Chondrocyte (in vitro differentiated cells): Measurements from ENCODE around the gene CENPC. TPM values are rescaled to one million over a fixed set of nuclear protein-coding genes. Genes with fewer than 3 reads are reported as not detected.
A peak's percentile ranks its signal among the peaks of the same experiment; 100 is the strongest.
"Not testable (repeated sequence)": the region's sequence is repeated elsewhere in the genome, so short reads cannot be mapped to it uniquely, and the experiment has no call there.

ENCODE experiments used
- DNase-seq: peaks from one replicate; pipeline ENCODE4 v3.0.0; 2021; ENCODE audit warnings: mixed read lengths, low spot score
- H3K27ac Mint-ChIP-seq: one replicate; pipeline ENCODE4 v1.8.0; 2021; ENCODE audit warnings: mild to moderate bottlenecking, moderate library complexity, mixed read lengths; ENCODE audit not compliant: unreplicated experiment
- H3K27me3 Mint-ChIP-seq: 2 replicates; pipeline ENCODE4 v1.8.0; 2021; ENCODE audit warnings: low read depth, mixed read lengths
- H3K36me3 Mint-ChIP-seq: 2 replicates; pipeline ENCODE4 v1.8.0; 2021; ENCODE audit warnings: low read depth, mixed read lengths
- H3K4me1 Mint-ChIP-seq: 2 replicates; pipeline ENCODE4 v1.8.0; 2021; ENCODE audit warnings: low read depth, mild to moderate bottlenecking, mixed read lengths
- H3K4me3 Mint-ChIP-seq: one replicate; pipeline ENCODE4 v1.8.0; 2021; ENCODE audit warnings: mild to moderate bottlenecking, moderate library complexity, mixed read lengths; ENCODE audit not compliant: unreplicated experiment
- H3K9me3 Mint-ChIP-seq: 2 replicates; pipeline ENCODE4 v1.8.0; 2021; ENCODE audit warnings: low read depth, mixed read lengths
- CTCF ChIP-seq: fragments of 200-600 bp; sonication (generic); IDR thresholded peaks from 2 replicates; pipeline ENCODE4 v1.5.0; 2021; ENCODE audit warnings: antibody characterized with exemption, mild to moderate bottlenecking, moderate library complexity
- total RNA-seq: library from RNA; stranded (reverse); gene quantifications from 3 replicates; pipeline ENCODE4 v1.2.1, GENCODE V29; 2021

Gene CENPC
- total RNA-seq, 1 donor from 2014 or later: 9.7 TPM

- peaks cover 8% of the 10 kb centered on the region for H3K9me3 Mint-ChIP-seq
- H3K27ac Mint-ChIP-seq: no peak overlapping the region
- DNase-seq: no peak
- H3K36me3 Mint-ChIP-seq: peaks cover 2% of the 10 kb centered on the region
- TF ChIP-seq CTCF: no peak
- H3K27me3 Mint-ChIP-seq: no peaks in the 10 kb centered on the region
- no peak overlapping the region for H3K4me3 Mint-ChIP-seq
- peaks cover 12% of the 10 kb centered on the region for H3K4me1 Mint-ChIP-seq
Observed at GRCh38 chr4:67465763-67466052, 79.6 kb downstream of the CENPC start.

DNA sequence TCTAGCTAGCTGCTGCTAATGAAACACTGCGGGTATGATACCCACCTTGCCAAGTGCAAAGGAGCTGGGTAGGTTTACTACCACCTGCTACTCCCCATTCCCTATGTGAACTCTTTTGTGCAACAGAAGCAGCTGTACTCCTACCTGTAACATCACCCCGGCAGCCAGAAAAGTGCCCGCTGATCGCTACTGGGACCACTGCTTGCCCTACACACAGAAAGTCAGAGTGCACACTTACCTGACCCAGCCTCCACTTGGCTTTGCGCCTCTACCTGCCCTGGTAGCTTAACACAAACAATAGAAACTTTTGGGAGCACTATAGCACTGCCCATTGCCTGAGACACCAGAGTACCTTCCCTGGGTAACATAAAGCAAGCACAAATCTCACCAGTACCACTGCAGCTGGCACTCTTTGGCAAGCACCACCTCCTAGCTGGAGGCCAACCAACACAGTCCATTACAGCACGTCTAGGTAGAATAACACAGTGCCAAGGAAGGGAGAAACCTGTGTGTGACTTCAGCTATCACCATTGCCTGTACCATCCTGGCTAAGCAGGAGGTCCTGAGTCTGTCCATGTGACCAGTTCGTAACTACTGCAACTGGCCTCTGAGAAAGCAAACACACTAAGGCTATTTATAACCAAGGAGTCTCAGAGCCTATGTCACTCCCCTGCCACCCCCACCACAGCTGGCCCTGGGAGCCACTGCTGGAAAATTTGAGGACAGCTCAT lies 80.1 kb downstream of the CENPC start:
- Mint-ChIP-seq H3K9me3 (peaks cover 8% of the 10 kb centered on the region), H3K4me3 (no peak overlapping the region), H3K4me1 (peaks cover 12% of the 10 kb centered on the region), H3K27ac (no peak overlapping the region), H3K36me3 (peaks cover 2% of the 10 kb centered on the region), H3K27me3 (no peaks in the 10 kb centered on the region)
- no peak for TF ChIP-seq CTCF
- DNase-seq: no peak

GRCh38 chr4:67460574-67460973 lies 84.7 kb downstream of the CENPC start:
- Mint-ChIP-seq H3K36me3 (peaks cover 9% of the 10 kb centered on the region), H3K27me3 (no peaks in the 10 kb centered on the region), H3K4me3 (no peak overlapping the region), H3K27ac (no peak overlapping the region), H3K9me3 (peaks cover 15% of the 10 kb centered on the region), H3K4me1 (peaks cover 17% of the 10 kb centered on the region)
- TF ChIP-seq CTCF: no peak
- no peak for DNase-seq

DNA sequence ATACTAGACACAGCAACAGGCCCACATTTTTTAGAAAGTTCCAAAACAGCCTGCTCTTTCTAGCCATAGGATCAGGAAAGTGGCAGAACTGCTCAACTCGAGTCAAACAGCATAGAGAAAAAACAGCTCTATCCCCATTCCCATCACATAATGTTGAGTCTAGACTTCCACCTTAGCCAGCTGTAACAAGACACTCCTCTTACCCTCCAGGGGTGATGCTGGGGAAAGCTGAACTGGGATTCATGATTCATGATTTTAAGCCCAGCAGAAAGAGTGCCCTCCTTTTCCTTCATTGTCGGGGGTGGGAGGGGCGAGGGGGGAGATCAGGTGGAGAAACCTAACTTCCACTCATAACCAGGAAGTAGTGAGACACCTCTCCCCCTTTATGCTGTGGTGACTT lies 86.1 kb downstream of the CENPC start:
- Mint-ChIP-seq H3K4me3 (no peak overlapping the region), H3K27ac (peak overlapping the region; percentile 34), H3K9me3 (peaks cover 15% of the 10 kb centered on the region), H3K36me3 (peaks cover 13% of the 10 kb centered on the region), H3K27me3 (no peaks in the 10 kb centered on the region), H3K4me1 (peaks cover 9% of the 10 kb centered on the region)
- no peak for TF ChIP-seq CTCF
- no peak for DNase-seq

- peaks cover 7% of the 10 kb centered on the region for H3K9me3 Mint-ChIP-seq
- H3K4me3 Mint-ChIP-seq: no peak overlapping the region
- H3K36me3 Mint-ChIP-seq: peaks cover 15% of the 10 kb centered on the region
- no peaks in the 10 kb centered on the region for H3K27me3 Mint-ChIP-seq
- no peak for TF ChIP-seq CTCF
- no peak for DNase-seq
- H3K27ac Mint-ChIP-seq: no peak overlapping the region
- H3K4me1 Mint-ChIP-seq: peaks cover 20% of the 10 kb centered on the region
Observed at GRCh38 chr4:67456577-67457196, 88.6 kb downstream of the CENPC start.

DNA sequence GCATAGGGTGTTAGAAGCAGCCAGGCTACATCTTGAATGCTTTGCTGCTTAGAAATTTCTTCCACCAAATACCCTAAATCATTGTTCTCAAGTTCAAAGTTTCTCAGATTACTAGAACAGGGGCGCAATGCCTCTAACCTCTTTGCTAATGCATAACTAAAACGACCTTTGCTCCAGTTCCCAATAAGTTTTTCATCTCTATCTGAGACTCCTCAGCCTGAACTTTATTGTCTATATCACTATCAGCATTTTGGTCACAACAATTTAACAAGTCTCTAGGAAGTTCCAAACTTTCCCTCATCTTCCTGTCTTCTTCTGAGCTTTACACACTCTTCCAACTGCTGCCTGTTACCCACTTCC lies 92.5 kb downstream of the CENPC start:
- H3K9me3 Mint-ChIP-seq: peaks cover 11% of the 10 kb centered on the region
- H3K36me3 Mint-ChIP-seq: peaks cover 14% of the 10 kb centered on the region
- not testable (repeated sequence) for H3K27me3 Mint-ChIP-seq, DNase-seq, H3K4me3 Mint-ChIP-seq
- peak overlapping the region; percentile 36 for H3K27ac Mint-ChIP-seq
- H3K4me1 Mint-ChIP-seq: peaks cover 11% of the 10 kb centered on the region
